ENCODE measurements around the gene SRSF9. TPM values are rescaled to one million over a fixed set of nuclear protein-coding genes. Genes with fewer than 3 reads are reported as not detected.

Gene SRSF9
- total RNA-seq, 3 donors from 2014 or later (not counting 1 experiment from before 2014, with no cell fraction given): 175 to 191 (median 179) TPM

GRCh38 chr12:120473807-120474615 lies 4.5 kb upstream of the SRSF9 start:
- no peak for DNase-seq
- Mint-ChIP-seq H3K4me3 (peak overlapping the region; percentile 17), H3K9me3 (no peaks in the 10 kb centered on the region), H3K27ac (peak overlapping the region; percentile 60 to 65), H3K27me3 (ENCODE audit: low read depth in 2 of 2) (no peaks in the 10 kb centered on the region), H3K4me1 (peaks cover 57 to 58% of the 10 kb centered on the region in 2 donors), H3K36me3 (no peaks in the 10 kb centered on the region)
- no peaks in the 10 kb centered on the region for H3K27me3 ChIP-seq (ENCODE audit: control insufficient read depth, insufficient read depth, low read length)
- H3K4me3 ChIP-seq (ENCODE audit: low read length): no peak overlapping the region
- H3K27ac ChIP-seq (ENCODE audit: low read length): no peak overlapping the region
- WGBS (ENCODE audit: insufficient coverage): 88% methylated on average over 5 of the region's 6 CpGs
- H3K36me3 ChIP-seq (ENCODE audit: control insufficient read depth, insufficient read depth, low read length): no peaks in the 10 kb centered on the region
- no peak for ATAC-seq
- intact Hi-C loops (cut with micrococcal nuclease): no loop called here
- no peak for TF ChIP-seq CTCF (IDR thresholded peaks at IDR 0.05)
- H3K4me1 ChIP-seq (ENCODE audit: control insufficient read depth, insufficient read depth, low read length): peaks cover 50% of the 10 kb centered on the region
- no peaks in the 10 kb centered on the region for H3K9me3 ChIP-seq (ENCODE audit: control insufficient read depth, insufficient read depth, low read length)

GRCh38 chr12:120472521-120472920 lies 3.0 kb upstream of the SRSF9 start:
- no peaks in the 10 kb centered on the region for H3K27me3 Mint-ChIP-seq (ENCODE audit: low read depth in 2 of 2)
- no peak overlapping the region for H3K4me3 ChIP-seq (ENCODE audit: low read length)
- peaks cover 69% of the 10 kb centered on the region in 2 donors for H3K4me1 Mint-ChIP-seq
- H3K9me3 Mint-ChIP-seq: no peaks in the 10 kb centered on the region
- peak overlapping the region; percentile 6 to 91 for H3K27ac Mint-ChIP-seq
- ATAC-seq: no peak
- H3K27me3 ChIP-seq (ENCODE audit: control insufficient read depth, insufficient read depth, low read length): no peaks in the 10 kb centered on the region
- H3K4me3 Mint-ChIP-seq: peak overlapping the region; percentile 69
- no peaks in the 10 kb centered on the region for H3K36me3 Mint-ChIP-seq
- no peaks in the 10 kb centered on the region for H3K9me3 ChIP-seq (ENCODE audit: control insufficient read depth, insufficient read depth, low read length)
- TF ChIP-seq CTCF (IDR thresholded peaks at IDR 0.05): no peak
- no peak for DNase-seq
- H3K36me3 ChIP-seq (ENCODE audit: control insufficient read depth, insufficient read depth, low read length): peaks cover 2% of the 10 kb centered on the region
- H3K27ac ChIP-seq (ENCODE audit: low read length): no peak overlapping the region
- intact Hi-C loops (cut with micrococcal nuclease): no loop called here
- H3K4me1 ChIP-seq (ENCODE audit: control insufficient read depth, insufficient read depth, low read length): peaks cover 50% of the 10 kb centered on the region

GRCh38 chr12:120470150-120470784 lies 719 bp upstream of the SRSF9 start:
- TF ChIP-seq CTCF (IDR thresholded peaks at IDR 0.05): no peak
- no peaks in the 10 kb centered on the region for H3K27me3 ChIP-seq (ENCODE audit: control insufficient read depth, insufficient read depth, low read length)
- Mint-ChIP-seq H3K27ac (peak overlapping the region; percentile 91 to 97), H3K27me3 (ENCODE audit: low read depth in 2 of 2) (no peaks in the 10 kb centered on the region), H3K4me1 (peaks cover 77 to 78% of the 10 kb centered on the region in 2 donors), H3K36me3 (peaks cover 3% of the 10 kb centered on the region), H3K9me3 (no peaks in the 10 kb centered on the region), H3K4me3 (peak overlapping the region; percentile 95)
- WGBS (ENCODE audit: insufficient coverage): 71% methylated on average over 26 of the region's 26 CpGs
- ATAC-seq: peak; percentile 13 to 42 (median 15)
- peak overlapping the region; percentile 77 for H3K4me3 ChIP-seq (ENCODE audit: low read length)
- peak overlapping the region; percentile 82 for H3K27ac ChIP-seq (ENCODE audit: low read length)
- peaks cover 15% of the 10 kb centered on the region for H3K36me3 ChIP-seq (ENCODE audit: control insufficient read depth, insufficient read depth, low read length)
- DNase-seq: peak in 1 of 2 donors; percentile 48
- H3K4me1 ChIP-seq (ENCODE audit: control insufficient read depth, insufficient read depth, low read length): peaks cover 48% of the 10 kb centered on the region
- intact Hi-C loops (cut with micrococcal nuclease): no loop called here
- no peaks in the 10 kb centered on the region for H3K9me3 ChIP-seq (ENCODE audit: control insufficient read depth, insufficient read depth, low read length)

Data from natural killer cell (primary cell).